ENCODE results near the gene CDH12. TPM values are rescaled to one million over a fixed set of nuclear protein-coding genes. Genes with fewer than 3 reads are reported as not detected.
"Not testable (repeated sequence)": the region's sequence is repeated elsewhere in the genome, so short reads cannot be mapped to it uniquely, and the experiment has no call there.

CDH12 gene
- total and polyA plus RNA-seq, 2 donors (not counting 3 experiments of a cell fraction or from before 2014, with no cell fraction given): 0.03 TPM; not detected in 1

GRCh38 chr5:22277006-22277405 is 576.1 kb downstream of the CDH12 start:
- H3K4me3 ChIP-seq (replicated peaks in 1 of 3; ENCODE audit: insufficient read depth in 1 of 3, low read depth in 1 of 3, low read length in 3 of 3): no peak overlapping the region
- no peaks in the 10 kb centered on the region for H3K27me3 ChIP-seq (ENCODE audit: control insufficient read depth in 2 of 2, insufficient read depth in 2 of 2, low read length in 2 of 2)
- FAIRE-seq: no peak
- no peak overlapping the region for H3K4me2 ChIP-seq (ENCODE audit: insufficient read depth, low read length)
- TF ChIP-seq, protein P1, sequence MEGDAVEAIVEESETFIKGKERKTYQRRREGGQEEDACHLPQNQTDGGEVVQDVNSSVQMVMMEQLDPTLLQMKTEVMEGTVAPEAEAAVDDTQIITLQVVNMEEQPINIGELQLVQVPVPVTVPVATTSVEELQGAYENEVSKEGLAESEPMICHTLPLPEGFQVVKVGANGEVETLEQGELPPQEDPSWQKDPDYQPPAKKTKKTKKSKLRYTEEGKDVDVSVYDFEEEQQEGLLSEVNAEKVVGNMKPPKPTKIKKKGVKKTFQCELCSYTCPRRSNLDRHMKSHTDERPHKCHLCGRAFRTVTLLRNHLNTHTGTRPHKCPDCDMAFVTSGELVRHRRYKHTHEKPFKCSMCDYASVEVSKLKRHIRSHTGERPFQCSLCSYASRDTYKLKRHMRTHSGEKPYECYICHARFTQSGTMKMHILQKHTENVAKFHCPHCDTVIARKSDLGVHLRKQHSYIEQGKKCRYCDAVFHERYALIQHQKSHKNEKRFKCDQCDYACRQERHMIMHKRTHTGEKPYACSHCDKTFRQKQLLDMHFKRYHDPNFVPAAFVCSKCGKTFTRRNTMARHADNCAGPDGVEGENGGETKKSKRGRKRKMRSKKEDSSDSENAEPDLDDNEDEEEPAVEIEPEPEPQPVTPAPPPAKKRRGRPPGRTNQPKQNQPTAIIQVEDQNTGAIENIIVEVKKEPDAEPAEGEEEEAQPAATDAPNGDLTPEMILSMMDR (IDR thresholded peaks at IDR 0.05; ENCODE audit: extremely low read depth in 1 of 2, insufficient read depth in 1 of 2, low read depth in 1 of 2, low read length in 2 of 2): no peak
- TF ChIP-seq EZH2 (IDR thresholded peaks at IDR 0.05; ENCODE audit: borderline replicate concordance, low read depth, low read length, severe bottlenecking): no peak
- TF ChIP-seq POLR2A (IDR thresholded peaks at IDR 0.05; ENCODE audit: low read depth, low read length): no peak
- TF ChIP-seq GATA2 (IDR thresholded peaks at IDR 0.05; ENCODE audit: insufficient read depth, insufficient read length, low read depth, low read length): no peak
- TF ChIP-seq FOS (IDR thresholded peaks at IDR 0.05; ENCODE audit: borderline replicate concordance, insufficient read depth, low read length): no peak
- TF ChIP-seq POLR2AphosphoS5 (IDR thresholded peaks at IDR 0.05; ENCODE audit: insufficient read depth, low read depth, low read length): no peak
- no peak for TF ChIP-seq MAX (IDR thresholded peaks at IDR 0.05; ENCODE audit: insufficient read depth, insufficient read length)
- no peak for TF ChIP-seq JUN (IDR thresholded peaks at IDR 0.05; ENCODE audit: borderline replicate concordance, insufficient read depth, insufficient read length, low read depth)
- TF ChIP-seq MYC (IDR thresholded peaks at IDR 0.05; ENCODE audit: low read depth, low read length): no peak
- no peak overlapping the region for H3K27ac ChIP-seq (ENCODE audit: insufficient read depth, low read depth, low read length)
- no peaks in the 10 kb centered on the region for H3K9me1 ChIP-seq (replicated peaks; ENCODE audit: control insufficient read depth, extremely low read depth, insufficient read depth, low read length)
- intact Hi-C loops (cut with micrococcal nuclease): no loop called here
- H3K9ac ChIP-seq (replicated peaks; ENCODE audit: extremely low read depth, insufficient read depth, low read length): no peak overlapping the region
- POLR2A ChIA-PET: no interaction called here
- BruUV-seq (replicated peaks): no TSS peak
- CTCF ChIA-PET: no interaction called here
- dilution Hi-C loops (cut with MboI; ENCODE audit: extremely low pct_ligation_motif_present, low sequenced_read_pairs): no loop called here
- no peak for DNase-seq (ENCODE audit: low read depth, low spot score)
- H4K20me1 ChIP-seq (replicated peaks; ENCODE audit: control insufficient read depth, extremely low read depth, insufficient read depth, low read length): no peaks in the 10 kb centered on the region
- no peaks in the 10 kb centered on the region for H3K4me1 ChIP-seq (ENCODE audit: control insufficient read depth, extremely low read depth, insufficient read depth, low read length)
- H2AFZ ChIP-seq (ENCODE audit: low read depth, low read length): no peak overlapping the region
- H3K36me3 ChIP-seq (ENCODE audit: control insufficient read depth in 2 of 2, extremely low read depth in 1 of 2, insufficient read depth in 2 of 2, low read length in 2 of 2): no peaks in the 10 kb centered on the region
- H3K9me3 ChIP-seq (replicated peaks; ENCODE audit: control insufficient read depth, insufficient read depth, low read length): no peaks in the 10 kb centered on the region
- H3K79me2 ChIP-seq (ENCODE audit: control insufficient read depth, insufficient read depth, low read length): no peaks in the 10 kb centered on the region

GRCh38 chr5:22265855-22266254 is 587.3 kb downstream of the CDH12 start:
- H3K79me2 ChIP-seq (ENCODE audit: control insufficient read depth, insufficient read depth, low read length); BruUV-seq (replicated peaks); POLR2A ChIA-PET; H3K4me1 ChIP-seq (ENCODE audit: control insufficient read depth, extremely low read depth, insufficient read depth, low read length); dilution Hi-C loops (cut with MboI; ENCODE audit: extremely low pct_ligation_motif_present, low sequenced_read_pairs); H3K4me2 ChIP-seq (ENCODE audit: insufficient read depth, low read length); H4K20me1 ChIP-seq (replicated peaks; ENCODE audit: control insufficient read depth, extremely low read depth, insufficient read depth, low read length); H2AFZ ChIP-seq (ENCODE audit: low read depth, low read length); H3K36me3 ChIP-seq (ENCODE audit: control insufficient read depth in 2 of 2, extremely low read depth in 1 of 2, insufficient read depth in 2 of 2, low read length in 2 of 2); intact Hi-C loops (cut with micrococcal nuclease); FAIRE-seq; H3K9me3 ChIP-seq (replicated peaks; ENCODE audit: control insufficient read depth, insufficient read depth, low read length); H3K9me1 ChIP-seq (replicated peaks; ENCODE audit: control insufficient read depth, extremely low read depth, insufficient read depth, low read length); H3K4me3 ChIP-seq (replicated peaks in 1 of 3; ENCODE audit: insufficient read depth in 1 of 3, low read depth in 1 of 3, low read length in 3 of 3); DNase-seq (ENCODE audit: low read depth, low spot score); H3K27ac ChIP-seq (ENCODE audit: insufficient read depth, low read depth, low read length); H3K27me3 ChIP-seq (ENCODE audit: control insufficient read depth in 2 of 2, insufficient read depth in 2 of 2, low read length in 2 of 2); H3K9ac ChIP-seq (replicated peaks; ENCODE audit: extremely low read depth, insufficient read depth, low read length); CTCF ChIA-PET: not testable (repeated sequence)

All from endothelial cell of umbilical vein (primary cell).